Skeletal muscle tissue (tissue), 4 donors: ENCODE measurements around the gene BBC3. TPM values are rescaled to one million over a fixed set of nuclear protein-coding genes. Genes with fewer than 3 reads are reported as not detected.
"Not testable (repeated sequence)": the region's sequence is repeated elsewhere in the genome, so short reads cannot be mapped to it uniquely, and the experiment has no call there.

Experiments
- H3K27ac ChIP-seq: one replicate; pipeline ENCODE4 v1.7.0; 2013; ENCODE audit warnings: mild to moderate bottlenecking, low read depth, low read length, inconsistent platforms
- H3K27me3 ChIP-seq, 3 donors: one replicate each; pipeline ENCODE4 v1.7.0; 2013; ENCODE audit warnings: low read length in 3 of 3; ENCODE audit not compliant: control insufficient read depth in 3 of 3, insufficient read depth in 3 of 3
- H3K36me3 ChIP-seq, 3 donors: one replicate each; pipeline ENCODE4 v1.7.0; 2013; ENCODE audit warnings: low read length in 3 of 3; ENCODE audit not compliant: control insufficient read depth in 3 of 3, insufficient read depth in 3 of 3
- H3K4me1 ChIP-seq, 3 donors: one replicate each; pipeline ENCODE4 v1.7.0; 2013; ENCODE audit warnings: low read length in 3 of 3, mild to moderate bottlenecking in 3 of 3; ENCODE audit not compliant: control insufficient read depth in 3 of 3, insufficient read depth in 3 of 3
- H3K4me3 ChIP-seq, 3 donors: one replicate each; pipeline ENCODE4 v1.7.0; 2013; ENCODE audit warnings: low read length in 3 of 3
- H3K9ac ChIP-seq, 3 donors: one replicate each; pipeline ENCODE4 v1.7.0; 2013; ENCODE audit warnings: low read length in 3 of 3, mild to moderate bottlenecking in 3 of 3, moderate library complexity in 2 of 3, low read depth in 1 of 3
- H3K9me3 ChIP-seq, 3 donors: one replicate each; pipeline ENCODE4 v1.7.0; 2013; ENCODE audit warnings: low read length in 3 of 3; ENCODE audit not compliant: control insufficient read depth in 3 of 3
- total RNA-seq: library from RNA; depleted of rRNA; stranded (reverse); fragments of >200 nt; gene quantifications from one replicate; pipeline ENCODE4 v1.2.3, GENCODE V29; 2014
- donor health status: Osteomylitis.

Gene BBC3
- total RNA-seq, 1 donor from 2014 or later, result 2.6 TPM

- H3K9ac ChIP-seq, result peak overlapping the region in 2 of 3 donors; percentile 16 to 40
- H3K4me3 ChIP-seq, result no peak overlapping the region
- H3K27ac ChIP-seq, result peak overlapping the region; percentile 96
- H3K4me1 ChIP-seq, result peaks cover 15 to 33% (median 23%) of the 10 kb centered on the region in 3 donors
- H3K9me3 ChIP-seq, result no peaks in the 10 kb centered on the region
- H3K36me3 ChIP-seq, result peaks cover 36 to 42% (median 39%) of the 10 kb centered on the region in 3 donors
- no peaks in the 10 kb centered on the region for H3K27me3 ChIP-seq
Measured at GRCh38 chr19:47258895-47259555, 28.0 kb upstream of the BBC3 start.

GRCh38 chr19:47258434-47258833 lies 27.4 kb upstream of the BBC3 start:
- Histone ChIP-seq H3K36me3 (peaks cover 35 to 42% (median 38%) of the 10 kb centered on the region in 3 donors), H3K9me3 (no peaks in the 10 kb centered on the region), H3K4me1 (peaks cover 15 to 33% (median 25%) of the 10 kb centered on the region in 3 donors), H3K9ac (peak overlapping the region in 2 of 3 donors; percentile 87 to 94), H3K4me3 (peak overlapping the region in 2 of 3 donors; percentile 35 to 80), H3K27me3 (no peaks in the 10 kb centered on the region), H3K27ac (peak overlapping the region; percentile 96)

- Histone ChIP-seq H3K27me3 (no peaks in the 10 kb centered on the region), H3K9me3 (no peaks in the 10 kb centered on the region), H3K9ac (peak overlapping the region; percentile 82 to 94 (median 87)), H3K4me1 (peaks cover 15 to 33% (median 27%) of the 10 kb centered on the region in 3 donors), H3K27ac (peak overlapping the region; percentile 96), H3K4me3 (peak overlapping the region; percentile 79 to 80 (median 80)), H3K36me3 (peaks cover 34 to 36% (median 34%) of the 10 kb centered on the region in 3 donors)
Measured at GRCh38 chr19:47257411-47258169, 26.6 kb upstream of the BBC3 start.

GRCh38 chr19:47256693-47257410 lies 25.9 kb upstream of the BBC3 start:
- H3K9me3 ChIP-seq, result no peaks in the 10 kb centered on the region
- peaks cover 15 to 33% (median 27%) of the 10 kb centered on the region in 3 donors for H3K4me1 ChIP-seq
- no peaks in the 10 kb centered on the region for H3K27me3 ChIP-seq
- peak overlapping the region; percentile 82 to 94 (median 91) for H3K4me3 ChIP-seq
- H3K27ac ChIP-seq, result peak overlapping the region; percentile 96
- H3K36me3 ChIP-seq, result peaks cover 30 to 32% (median 31%) of the 10 kb centered on the region in 3 donors
- peak overlapping the region in 2 of 3 donors; percentile 25 to 94 for H3K9ac ChIP-seq

- Histone ChIP-seq H3K9ac (peak within 1 kb of the TSS; percentile 87 to 94 (median 93)), H3K27ac (peak within 1 kb of the TSS; percentile 96), H3K36me3 (peaks cover 26 to 29% (median 28%) of the 10 kb centered on the region in 3 donors), H3K9me3 (no peaks in the 10 kb centered on the region), H3K4me1 (peaks cover 15 to 33% (median 27%) of the 10 kb centered on the region in 3 donors), H3K27me3 (no peaks in the 10 kb centered on the region), H3K4me3 (peak within 1 kb of the TSS; percentile 82 to 94 (median 91))
Measured at GRCh38 chr19:47255879-47256692, 25.1 kb upstream of the BBC3 start, which contains the start of gene CCDC9. CCDC9 (plus strand) TSS chr19:47256525; CDS start chr19:47258401, 1,876 bp downstream.

GRCh38 chr19:47253970-47254369 lies 23.0 kb upstream of the BBC3 start:
- Histone ChIP-seq H3K9me3 (no peaks in the 10 kb centered on the region), H3K27ac (no peak overlapping the region), H3K9ac (no peak overlapping the region)

GRCh38 chr19:47253467-47253881 lies 22.5 kb upstream of the BBC3 start:
- no peak overlapping the region for H3K4me3 ChIP-seq
- H3K9ac ChIP-seq, result no peak overlapping the region
- H3K9me3 ChIP-seq, result no peaks in the 10 kb centered on the region
- peaks cover 13 to 19% (median 17%) of the 10 kb centered on the region in 3 donors for H3K4me1 ChIP-seq
- no peak overlapping the region for H3K27ac ChIP-seq
- no peaks in the 10 kb centered on the region for H3K27me3 ChIP-seq
- peaks cover under 1 to 3% (median 2%) of the 10 kb centered on the region in 3 donors for H3K36me3 ChIP-seq

More at GRCh38 chr19:47253970-47254369, 23.0 kb upstream of the BBC3 start:
- peaks cover 5 to 8% (median 7%) of the 10 kb centered on the region in 3 donors for H3K36me3 ChIP-seq
- H3K4me3 ChIP-seq, result no peak overlapping the region
- no peaks in the 10 kb centered on the region for H3K27me3 ChIP-seq
- peaks cover 15 to 23% (median 22%) of the 10 kb centered on the region in 3 donors for H3K4me1 ChIP-seq

- not testable (repeated sequence) for H3K9me3 ChIP-seq, H3K27ac ChIP-seq, H3K36me3 ChIP-seq, H3K27me3 ChIP-seq, H3K9ac ChIP-seq, H3K4me3 ChIP-seq
- H3K4me1 ChIP-seq, result peaks cover 8 to 14% (median 12%) of the 10 kb centered on the region in 3 donors
Measured at GRCh38 chr19:47253016-47253415, 22.0 kb upstream of the BBC3 start.
